IMR-90 (cell line): Measurements from ENCODE around the gene FAM217B. TPM values are rescaled to one million over a fixed set of nuclear protein-coding genes. Genes with fewer than 3 reads are reported as not detected.
A peak's percentile ranks its signal among the peaks of the same experiment; 100 is the strongest.
"Not testable (repeated sequence)": the region's sequence is repeated elsewhere in the genome, so short reads cannot be mapped to it uniquely, and the experiment has no call there.

ENCODE experiments used
- ATAC-seq: fragments of 200-7000 bp; cut with Tn5 transposase; 2 replicates; pipeline ENCODE4 v1.9.1; 2020; ENCODE audit warnings: low read depth, mild to moderate bottlenecking, moderate library complexity
- BruUV-seq: library from RNA; stranded (reverse); fragments of 400-500 nt; replicated peaks from 2 replicates; lab custom pipeline; 2021; lab: Mats Ljungman, UMichigan
- CTCF ChIA-PET: fragments of 300-600 bp; formaldehyde crosslinking; extraction: SDS; loops from one replicate; lab custom pipeline; 2021; ENCODE audit warnings: antibody characterized with exemption; lab: Yijun Ruan, JAX
- POLR2A ChIA-PET: fragments of 300-600 bp; sonication (Branson Sonifier 250); formaldehyde crosslinking; loops from one replicate; lab custom pipeline; 2022; ENCODE audit warnings: antibody characterized with exemption; ENCODE audit not compliant: unreplicated experiment; lab: Charles Lee
- DNase-seq: peaks from one replicate; pipeline ENCODE4 v3.0.0; 2013
- H2AFZ ChIP-seq: replicated peaks from 2 replicates; pipeline ENCODE3; 2013; ENCODE audit warnings: low read length, mild to moderate bottlenecking; ENCODE audit not compliant: poor library complexity
- H2AK5ac ChIP-seq: 2 replicates; pipeline ENCODE4 v1.6.1; 2013; ENCODE audit warnings: low read depth, low read length, inconsistent platforms
- H2AK9ac ChIP-seq: replicated peaks from 2 replicates; pipeline ENCODE3; 2013; ENCODE audit warnings: mild to moderate bottlenecking, low read depth, low read length, moderate library complexity; ENCODE audit not compliant: poor library complexity
- H2BK120ac ChIP-seq: 2 replicates; pipeline ENCODE4 v1.6.1; 2013; ENCODE audit warnings: low read depth, low read length, inconsistent platforms
- H2BK15ac ChIP-seq: 3 replicates; pipeline ENCODE4 v1.6.1; 2013; ENCODE audit warnings: low read depth, low read length, inconsistent platforms
- H2BK20ac ChIP-seq: 2 replicates; pipeline ENCODE4 v1.6.1; 2013; ENCODE audit warnings: low read depth, mild to moderate bottlenecking, inconsistent platforms, low read length, moderate library complexity
- H2BK5ac ChIP-seq: 2 replicates; pipeline ENCODE4 v1.6.1; 2013; ENCODE audit warnings: mild to moderate bottlenecking, low read depth, low read length, inconsistent platforms; ENCODE audit not compliant: poor library complexity, severe bottlenecking
- H3K14ac ChIP-seq: replicated peaks from 2 replicates; pipeline ENCODE4 v1.6.1; 2013; ENCODE audit warnings: low read depth, low read length, inconsistent platforms
- H3K18ac ChIP-seq: 2 replicates; pipeline ENCODE4 v1.6.1; 2013; ENCODE audit warnings: low read depth, low read length, control low read depth
- H3K23ac ChIP-seq: 2 replicates; pipeline ENCODE4 v1.6.1; 2013; ENCODE audit warnings: low read depth, low read length, inconsistent platforms
- H3K27ac ChIP-seq: 2 replicates; pipeline ENCODE4 v1.5.1; 2013; ENCODE audit warnings: mild to moderate bottlenecking, control low read depth, low read length; ENCODE audit not compliant: insufficient read depth
- H3K27me3 ChIP-seq: 2 replicates; pipeline ENCODE4 v1.6.1; 2013; ENCODE audit warnings: low read length; ENCODE audit not compliant: control insufficient read depth, insufficient read depth
- H3K36me3 ChIP-seq: 2 replicates; pipeline ENCODE4 v1.6.1; 2013; ENCODE audit warnings: low read length, mixed read lengths; ENCODE audit not compliant: control insufficient read depth, insufficient read depth
- H3K4ac ChIP-seq: 2 replicates; pipeline ENCODE4 v1.6.1; 2013; ENCODE audit warnings: low read depth, low read length, inconsistent platforms
- H3K4me1 ChIP-seq: 2 replicates; pipeline ENCODE4 v1.6.1; 2013; ENCODE audit warnings: low read length, mixed read lengths; ENCODE audit not compliant: control insufficient read depth, insufficient read depth
- H3K4me2 ChIP-seq: 2 replicates; pipeline ENCODE4 v1.6.1; 2013; ENCODE audit warnings: low read depth, mild to moderate bottlenecking, control low read depth, low read length, moderate library complexity
- H3K4me3 ChIP-seq: 2 replicates; pipeline ENCODE4 v1.5.1; 2013; ENCODE audit warnings: low read depth, mild to moderate bottlenecking, control low read depth, low read length, moderate library complexity; ENCODE audit not compliant: insufficient read depth
- H3K56ac ChIP-seq: 2 replicates; pipeline ENCODE4 v1.6.1; 2013; ENCODE audit warnings: low read length, inconsistent platforms; ENCODE audit not compliant: insufficient read depth; ENCODE audit errors: extremely low read depth
- H3K79me1 ChIP-seq, 2 experiments: 2 replicates each; pipeline ENCODE4 v1.6.1; 2013; ENCODE audit warnings: low read length in 2 of 2, inconsistent platforms in 1 of 2, low read depth in 1 of 2
- H3K9ac ChIP-seq: 2 replicates; pipeline ENCODE4 v1.6.1; 2013; ENCODE audit warnings: low read depth, low read length, control low read depth
- H3K9me1 ChIP-seq: 2 replicates; pipeline ENCODE4 v1.6.1; 2013; ENCODE audit warnings: low read length, inconsistent platforms; ENCODE audit not compliant: insufficient read depth
- H3K9me3 ChIP-seq: 2 replicates; pipeline ENCODE4 v1.6.1; 2013; ENCODE audit warnings: low read length; ENCODE audit not compliant: control insufficient read depth, insufficient read depth
- H4K20me1 ChIP-seq: 2 replicates; pipeline ENCODE4 v1.6.1; 2013; ENCODE audit warnings: low read length, inconsistent platforms; ENCODE audit not compliant: insufficient read depth
- H4K5ac ChIP-seq: 2 replicates; pipeline ENCODE4 v1.6.1; 2013; ENCODE audit warnings: mild to moderate bottlenecking, low read depth, low read length, control low read depth
- H4K8ac ChIP-seq, 2 experiments: 2 replicates each; pipeline ENCODE4 v1.6.1; 2013; ENCODE audit warnings: low read depth in 2 of 2, low read length in 2 of 2, control low read depth in 1 of 2, inconsistent platforms in 1 of 2
- H4K91ac ChIP-seq: 2 replicates; pipeline ENCODE4 v1.6.1; 2013; ENCODE audit warnings: low read depth, low read length, inconsistent platforms; ENCODE audit not compliant: insufficient read depth
- CEBPB ChIP-seq: IDR thresholded peaks from 2 replicates; pipeline ENCODE4 v1.6.1; 2012; ENCODE audit warnings: low read depth, low read length, improper control_type of control experiment
- CHD1 ChIP-seq: IDR thresholded peaks from 2 replicates; pipeline ENCODE4 v1.6.1; 2012; ENCODE audit warnings: low read depth, low read length, improper control_type of control experiment
- WGBS, 2 experiments: methylation state at CpG; one replicate each; pipeline versions ENCODE4 v1.1.5 to v1.1.7; 2013; ENCODE audit warnings: missing lambda C conversion rate in 2 of 2; ENCODE audit not compliant: insufficient read length in 1 of 2; ENCODE audit errors: extremely low coverage in 2 of 2; 5-methylcytosine and 5-hydroxymethylcytosine counted together
- dilution Hi-C: fragments of 300-500 bp; cut with HindIII; formaldehyde crosslinking; loops from one replicate; pipeline ENCODE4 v1.14.3; 2018; ENCODE audit warnings: low sequenced_read_pairs; ENCODE audit not compliant: unreplicated experiment
- in situ Hi-C: fragments of 300-500 bp; cut with MboI; formaldehyde crosslinking; loops from 3 replicates; pipeline ENCODE4 v1.14.3; 2019; ENCODE audit warnings: low sequenced_read_pairs, inconsistent platforms, mixed read lengths
- intact Hi-C: fragments of 100-400 bp; cut with micrococcal nuclease; formaldehyde crosslinking; loops from 2 replicates; pipeline ENCODE4 v1.10.0; 2022
- polyA plus RNA-seq, 3 experiments: library from polyadenylated mRNA; depleted of rRNA; stranded (reverse); fragments of >200 nt; gene quantifications; 2 replicates each; pipeline ENCODE4 v1.2.3, GENCODE V29; 2012; ENCODE audit warnings: low replicate concordance in 1 of 3
- total RNA-seq: library from RNA; depleted of rRNA; stranded (reverse); fragments of >200 nt; gene quantifications from 2 replicates; pipeline ENCODE4 v1.2.3, GENCODE V29; 2012
- TF ChIP-seq, protein P1 (sequence below): conservative IDR thresholded peaks from 2 replicates; pipeline ENCODE4 v1.5.1; 2012; ENCODE audit warnings: mild to moderate bottlenecking, low read depth, low read length, improper control_type of control experiment

FAM217B gene
- total and polyA plus RNA-seq, 2 of the 4 experiments (the other 2 are of a cell fraction) = 3.0 to 3.9 TPM

DNA sequence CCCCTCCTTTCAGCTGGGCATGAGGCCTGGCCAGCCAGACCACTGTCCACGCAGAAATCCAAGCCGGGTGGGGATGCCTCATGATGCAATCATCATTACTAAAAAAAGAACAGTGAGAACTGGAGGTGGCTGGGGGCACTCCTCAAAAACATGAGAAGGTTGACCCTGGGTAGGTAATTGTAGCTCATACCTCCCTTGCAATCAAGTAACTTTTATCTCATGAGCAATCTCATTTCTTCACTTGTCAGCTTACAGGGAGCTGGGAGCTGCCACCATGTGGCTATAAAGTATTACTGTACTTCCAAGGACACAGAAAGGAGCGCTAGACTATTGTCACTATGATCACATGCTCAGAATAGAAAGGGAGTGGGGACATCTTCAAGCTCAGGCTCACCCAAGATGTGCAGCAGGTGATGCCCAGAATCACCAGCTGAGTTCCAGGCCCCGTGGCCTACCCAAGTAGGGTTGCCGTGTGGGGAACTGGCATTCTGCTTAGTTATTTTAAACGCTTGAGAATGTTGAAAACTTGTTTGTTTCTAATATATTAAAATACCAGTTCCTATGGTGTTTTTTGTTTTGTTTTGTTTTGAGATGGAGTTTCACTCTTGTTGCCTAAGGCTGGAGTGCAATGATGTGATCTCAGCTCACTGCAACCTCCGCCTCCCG lies 15.1 kb downstream of the FAM217B start:
- ATAC-seq (peak; percentile 67), DNase-seq (no peak)
- Histone ChIP-seq H2BK15ac (no peak overlapping the region), H3K36me3 (no peaks in the 10 kb centered on the region), H3K9me3 (no peaks in the 10 kb centered on the region), H2AK5ac (no peak overlapping the region), H3K4me3 (no peak overlapping the region), H3K27me3 (peaks cover 8% of the 10 kb centered on the region), H3K4me2 (no peak overlapping the region), H3K9me1 (no peaks in the 10 kb centered on the region), H3K4ac (no peak overlapping the region), H3K4me1 (no peaks in the 10 kb centered on the region), H2BK5ac (no peak overlapping the region), H4K91ac (no peak overlapping the region), H3K79me1 (no peaks in the 10 kb centered on the region), H3K9ac (no peak overlapping the region), H4K20me1 (no peaks in the 10 kb centered on the region), H3K14ac (no peak overlapping the region), H3K56ac (no peak overlapping the region), H3K18ac (no peak overlapping the region), H4K5ac (no peak overlapping the region), H3K23ac (no peak overlapping the region), H2BK20ac (no peak overlapping the region), H3K27ac (no peak overlapping the region), H2BK120ac (no peak overlapping the region), H2AK9ac (no peak overlapping the region), H2AFZ (no peak overlapping the region), H4K8ac (no peak overlapping the region)
- ChIA-PET CTCF (interaction anchor here (1.0 to 1.8 kb wide), 2 partner anchors 18 to 172 kb away, joined by 3 to 7 read pairs; no protein-coding TSS in a partner anchor), POLR2A (no interaction called here)
- dilution Hi-C loops = no loop called here
- intact Hi-C loops = no loop called here
- no CpG with 5 or more reads among the region's 8 CpGs for WGBS, 2 experiments
- in situ Hi-C loops = no loop called here
- TF ChIP-seq CEBPB (peak; percentile 23; the same call in 1 of the 2 replicates), CHD1 (no peak)
- TF ChIP-seq, protein P1, sequence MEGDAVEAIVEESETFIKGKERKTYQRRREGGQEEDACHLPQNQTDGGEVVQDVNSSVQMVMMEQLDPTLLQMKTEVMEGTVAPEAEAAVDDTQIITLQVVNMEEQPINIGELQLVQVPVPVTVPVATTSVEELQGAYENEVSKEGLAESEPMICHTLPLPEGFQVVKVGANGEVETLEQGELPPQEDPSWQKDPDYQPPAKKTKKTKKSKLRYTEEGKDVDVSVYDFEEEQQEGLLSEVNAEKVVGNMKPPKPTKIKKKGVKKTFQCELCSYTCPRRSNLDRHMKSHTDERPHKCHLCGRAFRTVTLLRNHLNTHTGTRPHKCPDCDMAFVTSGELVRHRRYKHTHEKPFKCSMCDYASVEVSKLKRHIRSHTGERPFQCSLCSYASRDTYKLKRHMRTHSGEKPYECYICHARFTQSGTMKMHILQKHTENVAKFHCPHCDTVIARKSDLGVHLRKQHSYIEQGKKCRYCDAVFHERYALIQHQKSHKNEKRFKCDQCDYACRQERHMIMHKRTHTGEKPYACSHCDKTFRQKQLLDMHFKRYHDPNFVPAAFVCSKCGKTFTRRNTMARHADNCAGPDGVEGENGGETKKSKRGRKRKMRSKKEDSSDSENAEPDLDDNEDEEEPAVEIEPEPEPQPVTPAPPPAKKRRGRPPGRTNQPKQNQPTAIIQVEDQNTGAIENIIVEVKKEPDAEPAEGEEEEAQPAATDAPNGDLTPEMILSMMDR = peak; percentile 17; the same call in 1 of the 2 replicates
- no TSS peak for BruUV-seq

DNA sequence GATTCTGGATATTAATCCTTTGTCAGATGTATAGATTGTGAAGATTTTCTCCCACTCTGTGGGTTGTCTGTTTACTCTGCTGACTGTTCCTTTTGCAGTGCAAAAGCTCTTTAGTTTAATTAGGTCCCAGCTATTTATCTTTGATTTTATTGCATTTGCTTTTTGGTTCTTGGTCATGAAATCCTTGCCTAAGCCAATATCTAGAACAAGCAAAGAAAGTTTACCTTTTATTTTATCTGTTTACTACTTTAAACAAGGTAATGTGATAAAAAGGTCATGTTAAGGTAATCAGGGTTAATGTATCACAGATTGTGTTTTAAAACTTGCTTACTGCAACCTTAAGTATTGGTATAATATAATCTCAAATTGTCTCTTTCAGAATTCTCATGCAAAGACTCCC lies 17.4 kb downstream of the FAM217B start:
- POLR2A ChIA-PET, H3K4ac ChIP-seq, H2BK120ac ChIP-seq, H3K4me1 ChIP-seq, H3K9ac ChIP-seq, H3K56ac ChIP-seq, H2BK15ac ChIP-seq, H4K91ac ChIP-seq, in situ Hi-C loops, H3K18ac ChIP-seq, H3K14ac ChIP-seq, H3K4me2 ChIP-seq, H4K8ac ChIP-seq, BruUV-seq, H2AK9ac ChIP-seq, ATAC-seq, H3K27ac ChIP-seq, H3K27me3 ChIP-seq, H2BK5ac ChIP-seq, H2AFZ ChIP-seq, H3K9me1 ChIP-seq, DNase-seq, dilution Hi-C loops, intact Hi-C loops, H4K20me1 ChIP-seq, H3K79me1 ChIP-seq, H4K5ac ChIP-seq, H2AK5ac ChIP-seq, H2BK20ac ChIP-seq, CTCF ChIA-PET, H3K9me3 ChIP-seq, H3K23ac ChIP-seq, H3K36me3 ChIP-seq, H3K4me3 ChIP-seq: not testable (repeated sequence)
